Kidney (tissue), 14 donors: Measurements from ENCODE around the gene C1orf198. TPM values are rescaled to one million over a fixed set of nuclear protein-coding genes. Genes with fewer than 3 reads are reported as not detected.

ENCODE experiments used
- DNase-seq, 5 donors: peaks; one replicate each; pipeline ENCODE4 v3.0.0-alpha.2; 2013 to 2020
- FAIRE-seq: peaks from 2 replicates; lab custom pipeline; 2012; peaks lifted over from hg19 to GRCh38; lab: Jason Lieb, UNC
- H3K27ac ChIP-seq, 2 donors: one replicate each; pipeline ENCODE4 v1.7.0; 2013; ENCODE audit warnings: low read depth in 2 of 2, low read length in 2 of 2, inconsistent platforms in 1 of 2
- H3K27me3 ChIP-seq: one replicate; pipeline ENCODE4 v1.7.1; 2013; ENCODE audit warnings: low read length, inconsistent platforms; ENCODE audit not compliant: control insufficient read depth, insufficient read depth
- H3K36me3 ChIP-seq, 3 donors: one replicate each; pipeline versions ENCODE4 v1.7.0 to v1.7.1; 2013; ENCODE audit warnings: low read length in 3 of 3, control low read depth in 1 of 3, inconsistent platforms in 1 of 3; ENCODE audit not compliant: insufficient read depth in 3 of 3, control insufficient read depth in 2 of 3
- H3K4me1 ChIP-seq, 3 donors: one replicate each; pipeline versions ENCODE4 v1.7.0 to v1.7.1; 2013; ENCODE audit warnings: low read length in 3 of 3, inconsistent platforms in 1 of 3, low read depth in 1 of 3; ENCODE audit not compliant: control insufficient read depth in 2 of 3, insufficient read depth in 2 of 3
- H3K4me3 ChIP-seq, 3 donors: one replicate each; pipeline versions ENCODE4 v1.7.0 to v1.8.1; 2013; ENCODE audit warnings: low read length in 3 of 3, control low read depth in 1 of 3, inconsistent platforms in 1 of 3
- H3K9ac ChIP-seq, 3 donors: one replicate each; pipeline versions ENCODE4 v1.7.0 to v1.7.1; 2013; ENCODE audit warnings: low read length in 3 of 3, control low read depth in 1 of 3, inconsistent platforms in 1 of 3
- H3K9me3 ChIP-seq, 3 donors: one replicate each; pipeline versions ENCODE4 v1.7.0 to v1.7.1; 2013; ENCODE audit warnings: low read length in 3 of 3, control low read depth in 1 of 3, inconsistent platforms in 1 of 3; ENCODE audit not compliant: control insufficient read depth in 2 of 3, insufficient read depth in 1 of 3
- intact Hi-C: fragments of 100-400 bp; cut with DNase I; formaldehyde crosslinking; loops from one replicate; pipeline ENCODE4 v1.11.1; 2022
- polyA plus RNA-seq: library from polyadenylated mRNA; stranded (reverse); fragments of 350-450 nt; fragmentation: Illumina TruSeq; extraction: RNeasy Lipid Tissue Mini Kit (QIAGEN cat#74804); gene quantifications from one replicate; pipeline ENCODE4 v1.2.3, GENCODE V29; 2014; ENCODE audit warnings: low read depth, low replicate concordance; ENCODE audit not compliant: insufficient read depth
- total RNA-seq: library from RNA; stranded (reverse); fragmentation: NEBNext Ultra II Directional; extraction: Animal tissue kit (Norgen Biotek cat#: 25700); gene quantifications from one replicate; pipeline ENCODE4 v1.2.1, GENCODE V29; 2021
- TF ChIP-seq, protein P1 (sequence below): IDR thresholded peaks from 3 replicates; pipeline ENCODE4 v1.5.1; 2012; ENCODE audit warnings: mild to moderate bottlenecking, moderate library complexity, borderline replicate concordance; ENCODE audit not compliant: insufficient read depth; ENCODE audit errors: extremely low read depth
- donor health status: control.
- donor health status: control.
- donor health status: control.
- donor health status: control.
- donor health status: control.
- donor health status: DM: yes; HTN: yes; CAD: no.
- donor health status: Normal renal cell carcinoma (clear cell type).

The C1orf198 gene
- total and polyA plus RNA-seq, 2 donors from 2014 or later: 15.4 to 45.3 TPM

- Histone ChIP-seq H3K4me3 (no peak overlapping the region), H3K27me3 (no peaks in the 10 kb centered on the region), H3K9ac (no peak overlapping the region), H3K27ac (no peak overlapping the region), H3K36me3 (no peaks in the 10 kb centered on the region), H3K4me1 (no peaks in the 10 kb centered on the region), H3K9me3 (no peaks in the 10 kb centered on the region)
- DNase-seq (no peak), FAIRE-seq (no peak)
- intact Hi-C loops: no loop called here
- TF ChIP-seq, protein P1, sequence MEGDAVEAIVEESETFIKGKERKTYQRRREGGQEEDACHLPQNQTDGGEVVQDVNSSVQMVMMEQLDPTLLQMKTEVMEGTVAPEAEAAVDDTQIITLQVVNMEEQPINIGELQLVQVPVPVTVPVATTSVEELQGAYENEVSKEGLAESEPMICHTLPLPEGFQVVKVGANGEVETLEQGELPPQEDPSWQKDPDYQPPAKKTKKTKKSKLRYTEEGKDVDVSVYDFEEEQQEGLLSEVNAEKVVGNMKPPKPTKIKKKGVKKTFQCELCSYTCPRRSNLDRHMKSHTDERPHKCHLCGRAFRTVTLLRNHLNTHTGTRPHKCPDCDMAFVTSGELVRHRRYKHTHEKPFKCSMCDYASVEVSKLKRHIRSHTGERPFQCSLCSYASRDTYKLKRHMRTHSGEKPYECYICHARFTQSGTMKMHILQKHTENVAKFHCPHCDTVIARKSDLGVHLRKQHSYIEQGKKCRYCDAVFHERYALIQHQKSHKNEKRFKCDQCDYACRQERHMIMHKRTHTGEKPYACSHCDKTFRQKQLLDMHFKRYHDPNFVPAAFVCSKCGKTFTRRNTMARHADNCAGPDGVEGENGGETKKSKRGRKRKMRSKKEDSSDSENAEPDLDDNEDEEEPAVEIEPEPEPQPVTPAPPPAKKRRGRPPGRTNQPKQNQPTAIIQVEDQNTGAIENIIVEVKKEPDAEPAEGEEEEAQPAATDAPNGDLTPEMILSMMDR: no peak
Measured at GRCh38 chr1:230807029-230807428, 61.3 kb downstream of the C1orf198 start.

- no peak overlapping the region for H3K27ac ChIP-seq
- H3K9me3 ChIP-seq: no peaks in the 10 kb centered on the region
- FAIRE-seq: no peak
- H3K9ac ChIP-seq: no peak overlapping the region
- H3K27me3 ChIP-seq: no peaks in the 10 kb centered on the region
- H3K4me1 ChIP-seq: no peaks in the 10 kb centered on the region
- H3K4me3 ChIP-seq: no peak overlapping the region
- no peak for DNase-seq
- TF ChIP-seq, protein P1: no peak
- intact Hi-C loops: no loop called here
- no peaks in the 10 kb centered on the region for H3K36me3 ChIP-seq
Measured at GRCh38 chr1:230806552-230806951, 61.8 kb downstream of the C1orf198 start.

GRCh38 chr1:230804396-230804795, 63.9 kb downstream of the C1orf198 start:
- FAIRE-seq (no peak), DNase-seq (no peak)
- TF ChIP-seq, protein P1: no peak
- Histone ChIP-seq H3K4me3 (no peak overlapping the region), H3K36me3 (no peaks in the 10 kb centered on the region), H3K9me3 (no peaks in the 10 kb centered on the region), H3K4me1 (no peaks in the 10 kb centered on the region), H3K9ac (no peak overlapping the region), H3K27me3 (no peaks in the 10 kb centered on the region), H3K27ac (no peak overlapping the region)
- intact Hi-C loops: no loop called here
